HG03139 (cell line): ENCODE measurements around the gene TRIP12.
"Not testable (repeated sequence)": the region's sequence is repeated elsewhere in the genome, so short reads cannot be mapped to it uniquely, and the experiment has no call there.

Experiments
- ATAC-seq: cut with Tn5 transposase; IDR thresholded peaks from one replicate; pipeline ENCODE4 v1.9.1; 2021; ENCODE audit not compliant: unreplicated experiment

The TRIP12 gene

DNA sequence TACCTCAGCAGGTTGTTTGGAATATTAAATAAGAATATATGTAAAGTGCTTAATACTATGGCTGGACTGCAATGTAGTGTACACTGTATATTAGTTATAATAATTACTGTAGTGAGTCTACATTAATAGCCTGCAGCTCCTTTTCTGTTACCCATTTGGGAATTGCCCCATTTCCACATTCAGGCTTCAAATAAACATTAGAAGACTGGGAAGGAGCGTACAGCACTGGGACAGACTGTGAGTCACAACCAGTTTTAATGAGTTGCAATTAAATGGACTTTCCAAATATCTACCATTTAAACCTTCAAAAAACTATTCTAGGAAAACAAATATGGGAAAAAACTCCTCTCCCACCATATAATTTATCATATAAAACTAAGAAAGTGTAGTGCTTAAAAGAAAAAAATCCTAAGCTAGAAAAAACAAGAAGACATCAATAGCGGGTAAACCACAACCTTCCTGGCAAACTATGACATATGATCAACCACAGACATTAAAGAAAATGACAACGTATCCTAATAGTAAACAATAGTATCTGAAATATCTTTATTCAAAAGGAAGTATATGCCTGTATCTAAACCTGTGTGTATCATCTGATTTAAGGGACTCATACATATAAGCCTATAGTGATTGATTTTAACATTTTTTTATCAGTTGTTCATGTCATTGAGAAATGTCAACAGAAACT, 86.1 kb downstream of the TRIP12 start:
- no peak for ATAC-seq

DNA sequence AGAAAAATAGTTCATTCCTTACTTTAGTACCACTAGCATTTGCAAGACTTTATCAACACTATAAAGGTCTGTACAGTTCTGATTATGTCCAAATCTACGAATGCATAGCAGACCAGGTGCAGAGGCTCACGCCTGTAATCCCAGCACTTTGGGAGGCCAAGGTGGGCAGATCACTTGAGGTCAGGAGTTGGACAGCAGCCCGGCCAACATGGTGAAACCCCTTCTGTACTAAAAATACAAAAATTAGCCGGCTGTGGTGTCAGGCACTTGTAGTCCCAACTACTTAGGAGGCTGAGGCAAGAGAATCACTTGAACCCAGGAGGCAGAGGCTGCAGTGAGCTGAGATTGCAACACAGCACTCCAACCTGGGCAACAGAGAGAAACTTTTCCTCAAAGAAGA, 87.4 kb downstream of the TRIP12 start:
- ATAC-seq, result not testable (repeated sequence)

DNA sequence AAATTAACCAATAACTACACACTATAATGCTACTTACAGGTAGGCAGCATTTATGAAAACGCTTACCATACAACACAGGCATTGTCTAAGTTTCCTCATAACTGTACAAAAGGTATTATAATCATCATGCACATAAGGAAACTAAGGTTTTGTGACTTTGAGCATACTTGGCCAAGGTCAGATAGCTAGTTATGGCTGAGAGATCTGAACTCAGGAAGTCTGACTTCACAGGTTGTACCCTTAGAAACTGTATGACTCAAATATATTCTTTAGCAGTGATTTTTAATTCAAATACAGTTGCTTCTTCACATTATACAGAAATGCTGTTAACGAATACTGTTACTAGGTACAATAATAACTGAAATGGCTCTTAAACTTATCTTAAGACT, 89.3 kb downstream of the TRIP12 start:
- peak; percentile 48 for ATAC-seq

DNA sequence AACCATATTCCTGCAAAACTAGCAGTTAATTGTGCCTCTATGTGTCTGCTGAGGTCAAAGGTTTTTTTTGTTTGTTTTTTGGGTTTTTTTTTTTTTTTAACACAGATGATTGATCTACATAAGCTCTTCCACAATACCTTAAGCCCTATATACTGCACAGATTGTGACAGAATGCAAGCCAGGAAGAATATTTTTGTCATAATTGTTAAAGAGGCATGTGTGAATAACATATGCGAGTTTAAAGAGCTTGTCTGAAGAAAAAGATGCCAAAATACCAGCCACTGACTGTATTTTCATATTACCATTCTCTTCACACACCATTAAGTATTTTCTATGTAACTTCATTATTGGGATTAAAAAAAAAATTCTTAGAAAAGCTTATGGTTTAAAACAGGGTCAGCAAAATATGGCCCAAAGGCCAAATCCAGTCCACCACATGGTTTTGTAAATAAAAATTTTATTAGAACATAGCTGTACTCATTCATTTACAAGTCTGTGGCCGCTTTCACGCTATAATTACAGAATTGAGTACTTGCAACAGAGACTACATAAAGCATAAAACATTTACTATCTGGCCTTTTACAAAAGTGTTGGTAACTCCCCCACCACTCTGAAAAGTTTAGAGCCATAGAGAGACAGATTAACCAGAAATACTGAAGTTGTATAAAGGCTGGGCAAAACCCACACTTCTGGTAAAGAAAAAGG, 89.9 kb downstream of the TRIP12 start:
- no peak for ATAC-seq

DNA sequence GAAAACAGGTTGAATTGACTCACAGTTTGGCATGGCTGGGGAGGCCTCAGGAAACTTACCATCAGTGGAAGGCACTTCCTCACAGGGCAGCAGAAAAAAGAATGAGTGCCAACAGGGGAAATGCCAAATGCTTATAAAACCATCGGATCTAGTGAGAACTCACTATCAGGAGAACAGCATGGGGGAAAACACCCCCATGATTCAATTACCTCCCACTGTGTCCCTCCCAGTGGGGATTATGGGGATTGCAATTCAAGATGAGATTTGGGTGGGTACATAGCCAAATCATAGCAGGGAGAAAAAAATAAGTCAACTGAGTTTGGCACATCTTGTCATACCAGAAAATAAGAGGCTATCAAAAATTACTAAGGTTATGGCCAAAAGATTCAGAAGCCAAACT, 96.3 kb downstream of the TRIP12 start:
- ATAC-seq, result no peak

DNA sequence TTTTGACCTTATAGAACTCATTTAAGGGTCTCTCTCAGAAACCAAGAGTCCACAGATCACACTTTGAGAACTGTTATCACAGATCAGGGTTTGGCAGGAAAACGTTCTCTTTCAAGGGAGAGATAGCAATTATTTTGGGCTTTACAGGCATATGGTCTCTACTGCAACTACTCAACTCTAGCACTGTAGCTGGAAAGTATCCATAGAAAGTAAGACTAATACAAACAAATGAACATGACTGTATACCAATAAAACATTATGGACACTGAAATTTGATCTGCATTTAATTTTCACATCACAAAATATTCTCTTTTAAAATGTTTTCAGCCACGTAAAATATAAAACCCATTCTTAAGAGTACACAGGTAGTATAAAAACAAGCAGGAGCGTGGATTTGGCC, 100.5 kb downstream of the TRIP12 start:
- no peak for ATAC-seq

DNA sequence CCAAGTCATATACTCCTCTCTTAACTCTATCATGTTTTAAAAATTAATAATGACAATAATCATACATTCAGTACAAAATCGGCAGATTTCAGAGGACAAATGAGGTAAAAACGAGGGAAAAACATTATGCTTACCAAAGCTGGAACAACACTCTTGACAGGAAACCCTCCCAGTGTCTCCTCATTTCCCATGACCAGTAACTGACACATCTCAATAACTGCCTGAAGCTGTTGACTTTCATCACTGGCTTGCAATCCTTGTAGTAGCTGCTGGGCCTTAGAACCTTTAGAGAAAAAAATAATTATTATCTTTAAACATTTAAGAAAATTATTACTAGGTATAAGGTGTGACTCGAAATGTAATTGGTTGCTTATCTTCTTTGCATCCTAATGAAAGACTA, 103.6 kb downstream of the TRIP12 start:
- no peak for ATAC-seq

DNA sequence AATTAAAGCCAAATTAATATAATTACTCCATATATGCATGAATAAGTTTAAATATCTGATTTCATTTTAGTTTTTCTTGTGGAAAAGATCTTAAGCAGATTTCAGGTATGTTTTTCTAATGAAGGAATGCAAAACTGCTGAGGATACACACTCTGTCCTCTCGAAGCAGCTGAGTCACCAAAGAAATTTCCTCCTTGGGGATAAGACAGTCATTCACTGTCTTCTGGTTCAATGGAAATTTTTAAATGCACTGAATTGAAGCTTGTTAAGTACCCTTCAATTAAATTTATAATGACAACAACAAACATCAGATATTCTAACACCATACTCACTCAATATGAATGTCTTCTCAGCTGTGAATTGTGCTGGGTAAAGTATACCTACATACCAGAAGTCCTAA, 106.0 kb downstream of the TRIP12 start:
- no peak for ATAC-seq

DNA sequence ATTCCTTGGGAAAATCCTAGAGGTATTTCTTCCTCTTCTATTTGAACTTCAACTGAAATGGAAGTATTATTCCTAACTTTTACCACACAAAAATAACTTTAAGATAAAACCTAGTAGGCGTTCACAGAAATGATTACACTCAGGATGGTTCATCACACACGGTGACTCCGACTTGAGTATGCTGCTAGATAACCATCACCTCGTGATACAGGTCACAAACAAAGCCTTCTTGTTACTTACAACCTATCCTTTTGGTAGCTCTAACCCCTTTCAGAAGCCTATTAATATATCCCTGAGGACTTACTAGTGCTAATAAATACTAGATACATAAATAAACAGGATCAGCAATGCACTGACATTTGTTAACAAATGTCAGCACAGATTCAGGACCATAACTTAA, 106.5 kb downstream of the TRIP12 start:
- ATAC-seq, result no peak

DNA sequence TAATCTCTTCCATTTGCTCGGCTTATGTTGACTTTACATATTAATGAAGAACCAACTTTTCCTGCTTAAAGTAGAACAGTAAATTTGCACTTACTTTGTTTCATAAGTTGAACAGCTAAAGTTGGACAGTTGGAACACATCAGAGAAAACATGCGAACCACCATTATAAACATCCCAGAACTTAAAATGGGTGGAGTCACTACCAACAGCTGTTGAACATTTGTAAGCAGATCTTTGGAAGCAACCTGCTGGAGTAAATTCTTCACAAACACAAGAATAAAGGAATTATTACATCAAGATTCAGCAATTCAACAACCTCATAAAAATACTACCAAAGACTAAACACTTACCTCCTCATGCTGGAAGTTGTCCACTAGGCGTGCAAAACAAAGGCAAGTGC, 111.0 kb downstream of the TRIP12 start:
- no peak for ATAC-seq

DNA sequence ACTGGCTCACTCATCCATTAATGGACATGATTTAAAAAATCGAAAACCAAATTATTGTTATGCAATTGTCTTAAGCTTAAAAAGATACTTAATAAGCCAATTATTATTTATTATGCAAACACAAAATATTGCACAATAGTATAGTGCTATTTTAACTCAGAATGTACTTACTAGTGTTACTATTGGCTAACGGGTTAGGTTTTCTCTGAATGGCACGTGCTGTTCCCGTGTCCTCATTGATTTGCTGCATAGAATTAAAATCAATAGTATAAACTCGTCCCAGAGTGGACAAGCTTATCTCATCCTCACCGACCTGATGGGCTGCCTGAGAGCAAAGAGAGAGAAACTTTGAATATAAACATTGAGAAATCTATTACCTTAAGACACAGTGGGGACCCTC, 116.2 kb downstream of the TRIP12 start:
- no peak for ATAC-seq

DNA sequence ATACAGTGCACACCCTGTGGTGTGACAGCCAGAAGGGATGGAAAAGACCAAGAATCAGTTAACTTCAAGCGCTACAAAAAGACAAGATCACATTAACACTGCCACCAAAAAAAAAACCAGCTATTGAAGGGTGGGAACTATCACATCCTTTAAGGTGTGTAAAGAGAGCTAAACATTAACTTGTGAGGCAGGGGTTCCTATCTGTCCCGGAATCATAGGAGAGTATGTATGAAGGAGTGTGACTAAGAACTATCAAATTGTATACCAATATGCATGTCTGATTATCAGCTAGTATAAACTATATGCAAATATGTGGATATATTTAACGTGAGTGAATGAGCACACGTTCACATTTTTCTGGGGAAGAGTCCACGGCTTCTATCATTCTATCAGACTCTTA, 119.0 kb downstream of the TRIP12 start:
- no peak for ATAC-seq

DNA sequence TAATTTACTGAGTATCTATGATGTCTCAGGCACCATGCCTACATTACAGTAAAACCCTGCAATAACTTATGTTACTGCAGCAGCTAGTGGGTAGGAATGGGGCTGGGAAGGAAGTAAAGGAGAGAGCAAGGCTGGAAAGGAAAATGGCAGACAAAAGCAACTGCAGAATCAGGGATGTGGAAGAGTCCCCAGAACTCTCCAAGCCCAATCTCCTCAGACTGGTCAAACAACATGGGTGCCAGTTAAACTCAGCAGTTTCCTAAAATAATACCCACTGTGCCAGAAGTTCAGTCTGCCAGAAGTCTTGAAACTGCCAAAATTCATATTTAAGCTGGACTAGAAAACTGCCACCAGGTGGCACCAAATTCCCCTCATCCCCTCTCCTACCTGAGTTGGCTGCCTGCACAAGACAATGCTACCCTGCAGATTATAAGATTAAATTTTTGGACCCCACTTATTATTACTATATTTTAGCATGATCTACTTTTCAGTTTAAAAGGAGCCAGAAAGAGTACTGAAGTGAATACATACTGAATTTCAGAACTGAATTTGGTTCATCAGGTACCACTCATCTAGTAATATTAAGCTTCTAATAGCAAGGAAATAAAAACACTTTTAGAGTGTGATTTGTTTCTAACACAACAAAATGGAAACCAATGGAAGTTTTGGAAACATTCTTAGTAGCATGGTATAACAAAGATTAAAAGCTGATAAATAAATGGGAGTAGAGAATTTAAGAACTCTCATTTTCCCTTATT, 120.6 kb downstream of the TRIP12 start:
- ATAC-seq, result no peak

DNA sequence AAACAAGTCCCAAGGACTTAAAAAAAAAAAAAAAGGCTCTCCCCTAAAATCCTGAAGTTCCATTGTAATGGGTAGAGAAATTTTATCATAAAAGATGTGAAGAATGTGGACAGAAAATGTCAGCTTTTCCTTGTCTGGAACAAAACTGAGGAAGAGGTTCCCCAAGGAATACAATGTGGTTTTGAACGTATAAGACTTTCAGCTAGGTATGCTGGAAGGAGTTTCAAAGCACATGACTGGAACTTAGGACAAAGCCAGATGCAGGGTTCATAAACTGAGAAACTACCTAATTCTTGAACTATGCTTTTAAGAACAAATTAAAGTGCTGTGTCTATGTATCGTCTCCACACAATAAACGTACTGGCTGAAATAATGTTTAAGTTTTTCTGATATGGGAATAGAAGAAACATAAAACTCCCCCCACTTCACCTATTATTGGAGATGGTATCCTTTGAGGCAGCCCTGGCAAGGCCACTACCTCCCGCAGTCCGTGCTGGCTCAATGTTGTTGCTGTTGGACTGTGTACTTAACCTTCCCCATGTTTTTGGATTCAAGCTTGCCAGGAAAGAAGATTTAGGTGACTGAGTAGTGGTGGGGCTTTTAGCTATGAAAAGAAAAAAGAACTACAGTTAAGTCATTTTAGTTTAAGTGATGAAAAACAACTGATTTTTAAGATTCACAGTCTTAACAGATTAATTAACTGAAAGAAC, 123.2 kb downstream of the TRIP12 start:
- ATAC-seq, result no peak

DNA sequence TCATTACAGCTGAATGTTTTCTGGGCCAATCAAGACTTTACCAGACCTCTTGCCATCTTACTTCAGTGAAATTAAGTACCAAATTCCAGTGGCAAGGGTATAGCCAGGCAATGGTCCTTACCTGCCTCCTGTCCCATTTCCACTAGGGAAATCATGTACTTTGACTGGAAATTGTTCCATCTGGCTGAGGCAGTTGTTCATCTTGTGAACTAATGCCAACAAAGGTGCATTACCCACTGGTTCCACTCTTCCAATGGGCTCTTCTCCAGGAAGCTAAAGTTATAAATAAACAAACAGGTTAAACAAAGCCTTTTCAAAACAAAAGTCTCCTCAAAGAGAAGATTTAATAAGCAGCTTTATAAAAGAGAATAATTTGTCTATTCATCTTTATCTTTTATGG, 126.8 kb downstream of the TRIP12 start:
- ATAC-seq, result no peak

DNA sequence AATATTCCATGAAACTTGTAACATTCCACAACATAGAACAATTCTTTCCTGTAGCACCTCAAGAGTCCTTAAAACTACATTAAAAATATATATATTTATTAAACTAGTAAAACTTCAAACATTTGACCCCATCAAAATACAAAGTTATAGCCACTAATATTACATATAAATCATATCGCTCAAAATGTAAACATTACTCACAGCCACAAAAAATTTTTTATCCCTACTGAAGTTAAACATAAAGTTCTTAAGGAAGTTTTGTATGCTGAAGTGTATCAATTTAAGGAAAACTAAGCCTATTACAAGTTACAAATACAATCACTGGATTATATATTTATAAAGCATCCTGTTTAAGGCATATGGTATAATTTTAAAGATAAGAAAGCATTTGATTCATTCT, 127.2 kb downstream of the TRIP12 start:
- ATAC-seq, result no peak

DNA sequence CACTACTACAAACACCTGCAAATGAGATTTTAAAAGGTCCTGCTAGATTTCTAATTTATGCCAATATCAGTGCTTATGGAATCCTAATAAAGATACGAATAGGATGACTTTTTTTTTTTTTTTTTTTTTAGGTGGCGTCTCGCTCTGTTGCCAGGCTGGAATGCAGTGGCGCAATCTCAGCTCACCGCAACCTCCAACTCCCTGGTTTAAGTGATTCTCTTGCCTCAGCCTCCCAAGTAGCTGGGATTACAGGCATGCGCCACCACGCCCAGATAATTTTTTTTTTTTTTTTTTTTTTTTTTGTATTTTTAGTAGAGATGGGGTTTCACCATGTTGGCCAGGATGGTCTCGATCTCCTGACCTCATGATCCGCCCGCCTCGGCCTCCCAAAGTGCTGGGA, 135.5 kb downstream of the TRIP12 start:
- not testable (repeated sequence) for ATAC-seq

DNA sequence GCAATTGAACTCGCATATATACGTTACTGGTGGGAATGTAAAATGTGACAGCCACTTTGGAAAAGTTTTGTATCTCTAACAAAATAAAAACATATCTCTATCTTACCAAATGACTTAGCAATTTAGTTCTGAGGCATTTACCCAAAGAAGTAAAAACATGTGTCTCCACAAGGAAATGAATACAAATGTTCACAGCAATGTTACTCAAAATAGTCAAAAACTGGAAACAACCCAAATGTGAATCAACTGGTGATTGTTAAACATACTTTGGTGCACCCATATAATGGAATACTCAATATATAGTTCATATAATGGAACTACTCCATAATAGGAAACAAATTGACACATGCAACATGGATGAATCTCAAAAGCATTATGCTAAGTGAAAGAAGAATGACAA, 137.0 kb downstream of the TRIP12 start:
- ATAC-seq, result no peak

DNA sequence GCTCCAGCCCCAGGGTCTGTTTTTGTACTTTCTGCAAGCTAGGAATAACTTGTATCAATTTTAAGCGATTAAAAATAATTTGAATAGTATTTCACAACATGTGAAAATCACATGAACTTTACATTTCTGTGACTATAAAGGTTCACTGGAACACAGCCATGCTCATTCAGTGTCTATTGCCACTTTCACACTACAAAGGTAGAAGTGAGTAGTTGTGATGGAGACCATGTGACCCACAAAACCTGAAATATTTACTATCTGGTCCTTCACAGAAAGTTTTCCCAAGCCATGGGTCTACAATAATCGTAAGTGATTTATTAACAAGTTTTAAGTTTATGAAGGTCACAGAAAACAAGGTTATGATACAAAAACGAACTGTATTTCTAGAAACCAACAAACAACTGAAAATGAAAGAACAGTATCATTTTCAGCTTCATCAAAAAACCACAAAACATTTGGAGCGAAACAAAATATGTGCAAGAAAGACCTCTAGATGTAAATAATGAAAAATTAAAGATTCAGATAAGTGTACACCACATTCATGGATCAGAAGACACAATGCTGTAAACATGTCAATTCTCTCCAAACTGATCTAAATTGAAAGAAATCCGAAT, 138.6 kb downstream of the TRIP12 start:
- ATAC-seq, result peak; percentile 53

DNA sequence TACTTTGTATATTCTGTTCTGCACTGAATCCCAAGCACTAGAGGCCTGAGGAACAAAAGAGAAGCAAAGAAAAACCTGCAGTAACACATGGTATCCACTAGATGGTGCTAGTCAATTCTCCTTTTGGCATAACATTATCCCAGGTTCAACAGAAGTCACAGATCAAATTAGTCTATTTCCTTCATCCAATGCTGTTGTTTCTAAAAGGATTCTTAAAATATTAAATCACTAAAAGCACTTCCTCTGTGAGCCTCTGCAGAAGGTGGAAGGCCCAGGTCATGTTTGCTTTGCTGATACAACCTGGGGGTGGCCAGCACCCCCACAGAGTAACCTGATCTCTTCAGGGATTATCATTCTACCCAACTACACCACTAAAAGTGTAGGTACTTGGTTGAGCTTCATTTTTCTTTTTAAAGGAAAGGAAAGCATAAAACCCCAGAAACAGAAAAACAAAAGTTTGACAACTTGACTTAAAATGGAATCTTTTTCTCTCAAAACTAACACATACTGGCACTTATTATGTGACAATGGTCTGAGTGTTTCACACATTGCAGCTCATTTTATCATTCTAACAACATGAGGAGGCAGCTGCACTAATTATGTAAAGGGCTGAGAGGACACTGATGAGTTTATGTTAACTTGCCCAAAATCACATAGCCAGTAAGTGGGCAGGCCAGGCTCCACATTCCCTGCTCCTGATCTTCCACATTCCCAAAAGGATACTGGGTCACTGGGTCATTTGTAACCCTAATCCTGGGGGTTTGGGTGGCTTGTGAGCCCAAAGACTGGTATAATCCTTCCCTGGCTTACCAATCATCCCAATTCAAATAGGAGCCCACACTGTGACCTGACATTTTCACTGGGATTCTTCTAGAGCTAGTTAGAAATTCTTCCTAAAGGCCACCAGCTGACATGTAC, 140.7 kb downstream of the TRIP12 start:
- no peak for ATAC-seq
